Activated CD8-positive, alpha-beta memory T cell treated with anti-CD3 and anti-CD28 coated beads, Interleukin-2, amount 50 U/mL, for 4 hours (primary cell): ENCODE results near the gene HS3ST4.
"Not testable (repeated sequence)": the region's sequence is repeated elsewhere in the genome, so short reads cannot be mapped to it uniquely, and the experiment has no call there.

ENCODE experiments used
- DNase-seq: peaks from one replicate; pipeline ENCODE4 v3.0.0-alpha.2; 2020

The HS3ST4 gene

DNA sequence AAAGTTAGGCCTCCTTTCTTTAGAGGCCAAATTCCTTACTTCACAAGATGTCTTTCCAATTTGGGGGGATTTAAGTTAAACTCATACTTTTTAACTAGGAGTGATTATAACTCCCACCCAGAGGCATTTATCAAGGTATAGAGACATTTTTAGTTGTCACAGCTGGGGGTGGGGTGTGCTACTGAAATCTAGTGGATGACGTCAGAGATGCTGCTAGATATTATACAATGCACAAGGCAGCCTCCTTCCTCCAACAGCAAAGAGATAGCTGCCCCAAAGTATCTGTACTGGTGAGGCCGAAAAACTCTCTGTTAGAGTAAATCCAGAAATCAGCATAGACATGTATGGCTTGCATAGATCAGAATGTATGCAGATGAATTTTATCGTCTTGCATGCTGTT is 324.0 kb downstream of the HS3ST4 start:
- DNase-seq = no peak

DNA sequence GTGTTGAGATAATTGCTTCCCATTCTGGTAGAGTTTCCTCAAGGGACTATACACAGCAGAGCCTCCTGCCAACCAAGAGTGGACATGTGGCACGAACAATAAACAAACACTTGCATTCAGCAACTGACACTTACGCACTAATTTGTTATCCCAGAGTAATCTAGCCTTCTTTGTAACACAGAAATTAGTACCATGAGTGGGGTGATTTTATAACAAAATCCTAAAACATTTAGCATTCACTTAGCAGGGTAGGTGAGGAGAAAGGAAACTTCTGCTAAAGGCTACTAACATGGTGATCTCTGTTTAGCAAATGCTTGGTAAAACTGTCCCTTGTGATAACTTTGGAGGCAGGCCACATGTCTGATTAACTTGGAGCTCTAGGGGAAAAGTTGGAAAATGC is 325.2 kb downstream of the HS3ST4 start:
- DNase-seq = no peak

DNA sequence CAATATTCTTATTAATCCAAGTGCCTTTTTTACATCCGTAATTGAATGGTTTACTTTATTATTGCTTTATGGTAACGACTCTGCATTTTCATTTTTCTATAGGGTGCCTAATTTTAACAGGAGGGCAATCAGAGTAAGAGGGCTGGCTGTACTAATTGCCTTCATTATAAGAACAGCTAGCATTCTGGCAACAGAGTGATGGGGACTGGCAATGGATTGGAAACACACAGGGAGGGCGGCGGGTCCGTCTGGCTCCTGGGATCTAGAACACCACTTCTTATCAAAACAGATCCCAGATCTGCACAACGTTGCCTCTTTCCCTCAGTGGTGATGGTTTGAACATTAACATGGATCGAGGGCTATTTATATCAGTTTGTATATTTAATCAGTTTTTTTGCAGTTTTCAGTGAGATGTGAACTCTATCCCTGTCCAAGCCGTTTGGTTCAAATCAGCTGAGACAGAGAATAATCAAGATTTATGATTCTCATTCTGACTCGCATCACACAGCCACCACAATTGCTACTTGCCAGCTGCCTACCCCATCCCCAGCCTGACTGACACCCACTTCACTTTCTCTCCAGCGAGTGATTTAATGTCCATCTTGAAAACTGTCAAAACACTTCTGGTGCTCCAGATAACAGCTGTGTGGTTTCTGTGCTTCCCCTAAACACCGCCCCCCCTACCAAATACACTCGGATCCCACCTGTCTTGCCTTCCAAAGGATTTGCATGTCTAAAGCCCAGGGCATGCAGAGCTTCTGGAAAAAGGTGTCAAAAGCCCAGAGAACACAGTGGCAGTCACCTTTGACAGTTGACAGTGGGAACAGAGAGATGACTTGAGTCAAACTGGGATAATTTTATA is 327.9 kb downstream of the HS3ST4 start:
- no peak for DNase-seq

DNA sequence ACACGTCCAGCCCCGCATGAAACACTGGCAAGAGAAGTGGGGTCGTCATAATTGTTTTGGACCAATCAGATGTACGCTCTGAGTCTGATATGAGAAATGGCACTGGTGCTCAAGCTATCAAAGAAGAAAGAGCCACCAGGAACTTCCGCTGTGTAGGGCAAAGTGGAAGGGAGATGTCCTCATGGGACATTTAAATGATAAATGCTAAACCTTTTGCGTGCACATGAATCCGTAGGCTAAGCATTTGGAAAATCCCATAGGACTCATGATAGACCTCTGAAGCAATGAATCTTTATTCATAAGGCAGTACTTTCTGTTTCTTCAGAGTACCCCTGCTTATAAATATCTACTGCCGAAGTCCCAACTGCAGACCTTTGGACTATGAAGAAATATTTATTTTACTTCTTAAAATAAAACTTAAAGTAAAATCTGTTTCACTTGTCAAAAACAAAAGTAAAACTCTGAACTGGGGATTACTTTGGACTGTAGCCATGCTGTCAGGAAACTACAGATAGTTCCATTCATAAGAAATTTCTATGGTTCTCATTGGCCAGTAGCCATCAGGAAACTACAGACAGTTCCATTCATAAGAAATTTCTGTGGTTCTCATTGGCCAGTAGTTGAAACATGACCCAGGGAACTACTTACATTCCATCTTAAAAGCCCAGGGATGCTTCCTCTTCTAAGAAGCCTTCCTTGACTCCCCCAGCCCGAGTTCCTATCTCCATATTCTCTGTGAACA is 335.1 kb downstream of the HS3ST4 start:
- DNase-seq = no peak

DNA sequence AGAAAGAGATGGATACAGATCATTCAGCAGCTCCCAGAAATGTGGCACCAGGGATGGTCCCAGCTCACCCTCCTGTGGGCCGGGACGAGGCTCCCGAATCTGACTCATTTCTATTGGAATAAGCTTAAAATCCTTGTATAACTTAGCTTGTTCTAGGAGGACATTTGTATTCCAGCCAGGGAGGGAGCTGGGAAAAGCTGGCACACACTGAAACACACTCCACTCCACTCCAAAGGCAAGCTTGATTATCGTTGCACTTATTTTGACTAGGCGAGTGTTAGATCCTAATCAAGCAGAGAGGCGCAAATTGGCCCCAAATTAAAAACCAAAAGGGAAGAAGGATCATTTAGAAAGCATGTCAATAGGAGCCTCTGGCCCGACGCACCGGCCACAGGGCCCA is 339.5 kb downstream of the HS3ST4 start:
- DNase-seq = no peak

DNA sequence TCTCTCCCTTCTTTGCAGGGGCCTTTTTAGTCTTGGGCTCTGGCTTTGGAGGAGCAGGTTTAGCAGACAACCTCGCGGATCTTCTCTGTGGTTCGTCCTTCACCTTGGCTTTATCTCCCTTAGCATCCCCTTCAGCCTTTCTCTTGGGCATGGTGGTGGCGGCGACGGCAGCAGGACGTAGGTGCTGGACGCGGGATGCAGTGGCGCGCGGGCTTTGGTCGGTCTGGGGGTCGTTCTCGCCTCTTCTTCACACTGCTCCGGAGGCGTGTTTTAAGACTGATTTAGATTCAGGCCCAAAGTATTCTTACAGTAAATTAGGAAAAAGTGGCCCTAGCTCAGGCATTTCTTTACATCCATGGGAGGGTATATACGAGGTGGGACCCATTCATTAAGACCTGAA is 340.9 kb downstream of the HS3ST4 start:
- DNase-seq = not testable (repeated sequence)

DNA sequence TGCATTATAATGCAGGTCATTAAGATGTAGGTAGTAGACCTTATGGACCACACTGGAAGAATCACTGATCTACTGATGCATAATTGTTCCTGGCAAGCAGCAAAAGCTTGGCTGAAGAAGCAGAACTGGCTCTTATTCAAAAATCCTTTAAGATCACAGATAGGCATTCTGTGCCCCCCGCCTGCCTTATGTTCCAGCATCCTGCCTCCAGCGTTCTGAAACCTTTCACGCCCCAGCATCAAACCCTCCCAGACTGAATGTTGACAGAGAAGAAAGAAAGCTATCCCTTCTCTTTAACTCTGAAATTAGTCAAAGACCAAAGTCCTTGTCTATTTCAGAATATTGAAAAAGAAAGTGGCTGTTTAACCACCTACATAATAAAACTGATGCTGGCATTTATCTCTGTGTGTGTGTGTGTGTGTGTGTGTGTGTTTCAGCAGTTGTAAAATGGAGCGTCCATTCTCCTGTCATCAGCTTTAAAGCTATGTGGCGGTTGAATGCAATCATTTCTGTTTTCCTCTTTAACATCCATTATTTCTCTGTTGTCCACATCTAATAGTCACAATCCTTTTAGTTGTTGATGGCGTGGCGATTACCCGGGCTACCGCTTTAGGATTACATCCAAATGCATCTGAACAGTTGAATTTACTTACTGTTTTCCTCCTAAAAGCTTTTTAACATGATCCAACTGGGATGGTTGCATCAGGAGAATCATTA is 350.4 kb downstream of the HS3ST4 start:
- DNase-seq = no peak

DNA sequence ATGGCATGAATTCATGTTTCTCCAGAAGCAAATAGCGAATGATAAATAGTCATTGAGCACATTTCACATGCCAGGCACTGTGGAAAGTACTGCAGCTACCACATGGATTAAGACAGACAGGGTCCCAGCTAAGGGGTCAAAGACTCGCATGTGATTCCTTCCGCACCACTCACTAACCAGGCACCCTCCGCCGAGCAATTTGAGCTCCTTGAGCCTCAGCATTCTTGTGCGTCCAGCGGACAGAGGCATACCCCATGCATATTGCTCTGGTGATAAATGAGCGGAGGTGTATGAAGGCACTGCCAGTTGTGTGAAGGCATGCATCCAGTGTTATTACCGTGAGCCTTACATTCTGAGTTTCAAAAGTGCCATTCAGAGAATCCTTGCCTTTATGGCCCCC is 358.7 kb downstream of the HS3ST4 start:
- DNase-seq = no peak

DNA sequence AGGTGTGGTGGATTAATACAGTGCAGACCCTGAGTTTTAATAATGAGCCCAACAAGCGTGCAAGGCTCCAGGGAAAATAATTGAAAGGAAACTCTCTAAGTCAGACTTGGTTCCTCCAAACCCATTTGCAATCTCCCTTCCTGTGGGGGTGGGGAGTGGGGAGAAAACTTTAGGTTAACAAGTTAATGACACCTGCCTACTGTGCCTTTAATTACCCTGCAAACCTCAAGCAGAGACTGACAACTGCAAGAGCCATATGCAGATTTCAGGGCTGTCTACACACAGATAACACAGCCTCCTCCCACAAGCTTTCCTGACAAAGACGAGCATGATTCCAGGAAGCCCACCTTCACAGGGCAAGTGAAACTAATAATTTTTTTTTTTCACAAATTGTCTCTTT is 359.3 kb downstream of the HS3ST4 start:
- DNase-seq = no peak

DNA sequence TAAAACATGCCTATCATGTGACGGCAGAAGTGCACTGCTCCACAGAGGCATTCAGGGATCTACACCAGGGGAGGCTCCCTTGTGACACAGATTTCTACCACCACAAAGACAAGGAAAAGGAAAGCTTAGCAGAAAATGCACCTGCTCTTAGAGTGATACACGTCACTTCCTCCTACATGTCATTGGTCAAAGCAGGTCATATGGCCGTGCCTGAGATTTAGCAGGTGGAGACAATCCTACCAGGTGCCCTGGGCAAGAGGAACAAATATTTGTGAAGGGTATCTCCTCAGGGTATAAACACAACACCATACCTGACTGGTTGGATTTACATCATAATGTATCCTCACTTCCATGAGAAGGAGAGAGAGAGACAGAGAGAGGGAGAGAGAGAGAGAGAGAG is 362.1 kb downstream of the HS3ST4 start:
- DNase-seq = no peak

DNA sequence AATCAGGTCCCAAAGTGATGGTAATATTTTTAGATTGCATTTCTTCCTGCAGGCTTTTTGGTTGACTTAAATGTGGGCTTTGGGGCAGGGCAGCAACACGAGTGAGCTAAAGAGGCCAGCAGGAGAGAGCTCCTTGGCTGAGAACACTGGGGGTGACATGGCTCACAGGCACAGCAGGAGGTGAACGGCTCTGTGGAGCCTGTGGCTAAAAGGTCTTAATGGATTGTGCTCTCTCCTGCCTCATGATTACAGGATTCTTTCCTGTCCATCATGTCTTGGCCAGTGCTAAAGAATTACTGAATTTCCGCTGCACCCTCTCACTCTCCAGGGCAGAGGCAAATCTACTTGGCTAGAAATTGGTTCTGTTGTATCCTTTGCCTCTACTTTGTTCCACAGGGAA is 366.6 kb downstream of the HS3ST4 start:
- no peak for DNase-seq

DNA sequence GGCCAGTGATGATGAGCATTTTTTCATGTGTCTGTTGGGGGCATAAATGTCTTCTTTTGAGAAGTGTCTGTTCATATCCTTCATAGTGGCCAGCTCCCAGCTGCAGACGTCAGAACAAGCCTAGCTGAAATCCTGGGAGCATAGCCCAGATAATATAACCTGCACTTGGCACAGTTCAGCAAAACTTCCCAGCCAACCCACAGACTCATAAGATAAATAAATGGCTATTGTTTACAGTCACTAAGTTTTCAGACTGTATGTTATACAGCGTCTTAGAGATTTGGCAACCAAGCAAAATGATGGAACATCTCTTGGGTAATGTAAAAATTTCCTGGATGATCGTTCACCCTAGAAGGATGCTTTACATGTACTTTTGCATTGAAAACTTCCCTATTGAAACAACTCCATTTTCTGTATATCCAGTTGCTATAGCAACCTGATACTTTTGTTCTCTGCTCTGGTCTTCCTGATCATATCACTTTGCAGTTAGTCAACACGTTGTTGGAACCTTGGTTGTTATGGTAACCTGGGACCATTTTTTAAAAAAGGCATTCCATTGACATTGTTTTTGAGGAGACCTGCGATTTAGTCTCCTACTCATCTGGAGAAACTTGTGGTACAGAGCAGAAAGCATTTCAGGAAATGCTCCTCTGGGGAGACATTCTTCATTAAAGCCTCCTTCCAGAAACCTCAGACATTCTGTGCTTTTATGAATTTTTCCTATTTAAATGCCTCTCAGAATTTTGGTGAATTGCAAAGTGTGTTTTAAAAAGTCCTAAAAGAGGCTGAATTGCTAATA is 378.7 kb downstream of the HS3ST4 start:
- no peak for DNase-seq

DNA sequence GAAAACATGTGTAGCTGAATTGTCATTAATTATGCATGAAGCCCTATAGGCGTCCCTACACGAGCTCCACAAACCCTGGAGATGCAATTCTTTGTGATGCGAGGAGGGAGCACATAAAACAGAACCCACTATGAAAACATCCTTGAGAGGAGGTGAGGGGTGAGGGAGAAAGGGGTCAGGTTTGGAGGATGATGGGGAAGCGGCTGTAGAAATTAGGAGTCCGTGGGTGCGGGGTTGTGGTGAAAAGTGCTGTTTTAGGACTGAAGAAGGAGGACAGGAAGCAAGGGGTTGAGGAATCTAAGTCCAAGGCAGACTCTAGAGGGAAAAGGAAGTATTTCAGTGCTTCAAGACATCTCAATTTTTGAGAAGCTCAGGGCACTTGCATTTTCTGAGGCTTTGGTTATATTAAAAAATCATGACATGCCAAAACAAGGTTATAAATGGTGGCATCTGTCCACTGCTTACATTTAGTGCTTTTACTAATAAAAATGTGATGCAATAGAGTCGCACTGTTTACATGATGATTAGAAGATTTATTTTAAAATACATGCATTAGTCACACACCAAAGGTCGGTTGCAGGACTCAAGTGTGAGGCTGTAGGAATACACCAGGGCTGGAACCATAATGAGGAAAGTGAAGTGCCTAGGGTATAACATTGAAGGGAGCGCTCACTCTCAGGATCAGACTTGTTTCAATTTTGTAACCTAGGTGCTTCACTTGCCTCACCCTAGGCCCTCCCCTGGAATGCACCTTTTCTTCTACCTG is 379.5 kb downstream of the HS3ST4 start:
- DNase-seq = no peak

DNA sequence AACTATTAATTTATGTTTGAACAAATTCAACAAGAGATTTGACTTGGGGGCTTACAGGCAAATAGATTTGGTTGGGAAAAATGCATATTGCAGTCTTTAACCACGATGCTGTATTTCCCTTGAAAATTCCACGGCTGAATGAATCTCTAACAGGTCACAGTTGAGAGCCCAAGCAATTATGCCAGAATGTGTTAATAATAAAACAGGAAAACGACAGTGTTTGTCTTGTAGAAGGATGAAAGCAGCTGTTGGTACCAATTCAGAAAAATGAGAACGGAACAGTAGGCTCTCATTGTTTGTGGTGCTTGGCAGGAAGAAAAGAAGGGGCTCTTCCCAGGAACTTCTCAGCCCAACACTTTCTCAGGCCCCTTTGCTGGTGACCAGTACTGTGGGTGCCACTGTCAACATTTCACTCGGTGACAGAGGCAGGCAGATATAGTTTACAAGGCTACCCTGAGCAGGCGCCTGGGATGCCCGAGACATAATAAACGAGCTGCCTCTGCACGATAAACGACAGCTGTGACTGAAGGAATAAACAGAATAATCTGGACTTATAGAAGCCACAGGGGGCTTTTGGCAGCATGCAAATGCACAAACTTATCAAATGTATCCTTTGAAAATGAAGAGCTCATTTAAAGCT is 387.1 kb downstream of the HS3ST4 start:
- no peak for DNase-seq

DNA sequence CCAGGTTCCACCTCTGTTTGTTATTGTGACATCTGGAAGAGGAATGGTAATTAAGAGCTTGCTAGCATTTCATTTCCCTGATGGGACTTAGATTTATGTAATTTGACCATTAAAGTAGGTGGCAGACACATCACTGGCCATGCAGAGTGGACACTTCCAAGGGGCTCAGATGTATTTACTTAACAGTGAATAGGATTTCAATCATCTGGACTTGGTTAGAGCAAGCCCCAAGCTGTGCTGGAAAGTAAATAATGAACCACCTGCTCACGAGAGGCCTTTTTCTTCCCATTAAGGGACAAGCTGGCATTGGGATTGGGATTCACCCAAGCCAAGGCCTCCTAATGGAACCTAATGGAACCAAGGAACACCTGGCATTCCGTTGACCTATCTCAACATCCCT is 395.3 kb downstream of the HS3ST4 start:
- no peak for DNase-seq

DNA sequence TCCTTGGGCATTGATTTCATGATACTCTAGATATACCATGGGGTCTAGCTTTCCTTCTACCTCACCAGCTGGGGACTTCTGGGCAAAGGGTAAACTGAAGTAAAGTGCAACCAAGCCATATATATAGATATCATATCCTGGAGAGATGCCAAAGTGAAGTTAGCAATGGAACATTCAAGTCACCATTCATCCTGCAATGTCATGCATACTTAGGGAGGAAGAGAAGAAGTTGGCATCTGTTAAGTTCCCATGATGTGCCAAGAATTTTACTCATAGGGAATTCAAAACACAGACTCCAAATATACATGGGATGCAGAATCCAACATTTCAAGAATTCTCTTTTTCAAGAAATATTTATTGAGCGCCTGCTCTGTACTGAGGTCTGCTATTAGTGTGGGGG is 399.8 kb downstream of the HS3ST4 start:
- no peak for DNase-seq

DNA sequence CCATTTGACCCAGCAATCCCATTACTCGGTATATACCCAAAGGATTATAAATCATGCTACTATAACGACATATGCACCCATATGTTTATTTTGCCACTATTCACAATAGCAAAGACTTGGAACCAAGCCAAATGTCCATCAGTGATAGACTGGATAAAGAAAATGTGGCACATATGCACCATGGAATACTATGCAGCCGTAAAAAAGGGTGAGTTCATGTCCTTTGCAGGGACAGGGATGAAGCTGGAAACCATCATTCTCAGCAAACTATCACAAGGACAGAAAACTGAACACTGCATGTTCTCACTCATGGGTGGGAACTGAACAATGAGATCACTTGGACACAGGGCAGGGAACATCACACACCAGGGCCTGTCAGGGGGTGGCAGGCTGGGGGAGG is 406.4 kb downstream of the HS3ST4 start:
- DNase-seq = not testable (repeated sequence)

DNA sequence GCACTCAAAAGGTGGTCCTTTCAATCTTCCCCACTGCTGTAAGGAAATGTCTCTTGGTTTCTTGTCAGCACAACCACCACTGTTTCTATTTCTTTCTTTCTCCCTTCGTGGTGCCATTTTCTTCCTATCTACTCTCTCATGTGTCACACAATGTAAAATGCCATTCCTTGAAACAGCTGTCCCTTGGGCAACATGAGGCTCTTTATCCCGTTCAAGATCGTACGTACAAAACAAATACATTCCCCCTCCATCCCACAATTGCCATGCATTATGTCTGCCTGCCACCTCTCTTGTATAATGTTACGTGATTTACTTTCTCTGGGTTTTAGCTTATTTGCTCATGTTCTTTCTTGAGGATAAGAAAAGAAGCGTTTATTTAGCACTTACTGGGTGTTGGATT is 410.6 kb downstream of the HS3ST4 start:
- no peak for DNase-seq

DNA sequence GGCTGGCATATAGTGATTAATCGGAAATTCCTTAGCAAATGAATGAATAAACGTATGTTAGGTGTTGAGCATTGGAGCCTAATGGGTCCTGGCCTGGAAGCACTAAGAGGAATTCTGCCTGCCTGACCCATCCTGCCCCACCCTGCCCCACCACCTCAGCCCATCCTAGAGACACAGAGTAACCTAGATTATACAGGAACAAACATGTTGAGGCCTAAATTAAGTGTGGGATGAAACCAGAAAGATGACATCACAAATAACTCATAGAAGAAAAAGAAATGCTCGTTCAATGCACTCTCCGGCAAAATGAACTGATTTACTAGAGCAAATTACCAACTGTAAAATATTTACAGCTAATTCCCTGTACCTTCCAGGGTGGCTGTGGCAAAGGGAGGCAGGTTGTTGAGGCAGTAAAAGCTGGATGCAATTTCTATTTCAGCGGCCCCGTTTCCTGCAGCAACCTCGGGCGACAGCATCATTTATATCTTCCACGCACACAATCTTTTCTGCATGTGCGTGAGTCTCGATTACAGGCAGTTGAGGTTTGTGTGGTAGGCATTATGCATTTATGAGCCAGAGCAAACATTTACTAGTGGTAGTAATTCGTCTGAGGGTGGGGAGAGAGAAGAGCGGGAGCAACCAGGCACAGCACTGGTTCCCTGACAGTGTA is 417.2 kb downstream of the HS3ST4 start:
- no peak for DNase-seq

DNA sequence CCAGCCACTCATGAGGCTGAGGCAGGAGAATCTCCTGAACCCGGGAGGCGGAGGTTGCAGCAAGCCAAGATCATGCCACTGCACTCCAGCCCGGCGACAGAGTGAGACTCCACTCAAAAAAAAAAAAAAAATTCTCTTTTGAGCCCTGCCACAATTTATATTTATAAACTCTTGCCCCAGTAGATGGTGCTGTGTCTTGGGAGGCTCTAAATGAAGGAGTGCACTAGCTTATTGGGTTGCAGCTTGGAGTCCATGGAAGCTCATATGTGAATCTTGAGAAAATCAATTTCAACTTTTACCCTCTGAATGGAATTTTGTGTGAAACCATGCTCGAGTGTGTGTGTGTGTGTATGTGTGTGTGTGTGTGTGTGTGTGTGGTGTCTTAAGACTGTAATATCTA is 420.1 kb downstream of the HS3ST4 start:
- DNase-seq = no peak

DNA sequence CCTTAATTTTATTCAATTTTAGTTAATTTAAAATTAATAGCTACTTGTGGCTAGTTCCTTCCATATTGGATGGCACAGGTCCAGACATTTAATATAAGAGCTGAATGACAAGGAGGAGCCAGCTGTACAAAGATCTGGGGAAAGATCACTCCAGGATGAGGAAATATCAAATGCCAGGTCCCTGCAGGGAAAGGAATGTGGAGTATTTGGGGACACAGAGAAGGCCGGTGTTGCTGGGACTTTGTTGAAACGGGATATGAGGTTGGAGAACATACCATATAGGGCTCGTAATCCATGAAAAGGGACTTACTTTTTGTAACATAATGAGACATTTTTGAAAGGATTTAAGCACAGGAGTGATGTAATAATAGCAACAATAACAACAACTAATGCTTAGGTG is 426.8 kb downstream of the HS3ST4 start:
- DNase-seq = no peak
